HL-60 (cell line): ENCODE results near the gene ZSCAN1.

ENCODE experiments used
- CTCF ChIP-seq: IDR thresholded peaks from one replicate; pipeline ENCODE4 v1.5.1; 2011; ENCODE audit warnings: low read length, control low read depth, inconsistent platforms; ENCODE audit not compliant: insufficient read depth
- POLR2AphosphoS5 ChIP-seq: IDR thresholded peaks from 2 replicates; pipeline ENCODE4 v1.6.1; 2012; ENCODE audit warnings: low read depth
- REST ChIP-seq: IDR thresholded peaks from 2 replicates; pipeline ENCODE4 v1.6.1; 2012; ENCODE audit warnings: low read depth; ENCODE audit not compliant: insufficient replicate concordance
- SPI1 ChIP-seq: IDR thresholded peaks from 2 replicates; pipeline ENCODE4 v1.6.1; 2012; ENCODE audit warnings: low read depth, mild to moderate bottlenecking, borderline replicate concordance

GRCh38 chr19:58093071-58093470 is 59.2 kb downstream of the ZSCAN1 start:
- TF ChIP-seq CTCF (no peak), POLR2AphosphoS5 (no peak), SPI1 (no peak), REST (no peak)
